ENCODE results near the gene SIPA1L3.
"Not testable (repeated sequence)": the region's sequence is repeated elsewhere in the genome, so short reads cannot be mapped to it uniquely, and the experiment has no call there.

SIPA1L3 gene

DNA sequence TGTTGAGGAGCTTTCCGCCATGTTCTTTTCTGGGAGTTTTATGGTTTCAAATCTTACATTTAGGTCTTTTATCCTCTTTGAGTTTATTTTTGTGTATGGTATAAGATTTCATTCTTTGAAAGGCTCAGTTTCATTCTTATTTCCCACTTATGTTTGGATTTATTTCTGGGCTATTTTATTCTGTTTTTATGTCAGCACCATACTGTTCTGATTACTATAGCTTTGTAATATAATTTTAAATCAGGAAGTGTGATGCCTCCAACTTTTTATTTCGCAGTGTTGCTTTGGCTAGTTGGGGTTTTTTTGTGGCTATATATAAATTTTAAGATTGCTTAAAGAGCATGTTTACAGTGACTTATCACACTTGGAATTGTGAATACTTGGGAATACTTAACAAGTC lies 135.1 kb downstream of the SIPA1L3 start:
- DNase-seq (ENCODE audit: low read depth in 2 of 2): no peak

DNA sequence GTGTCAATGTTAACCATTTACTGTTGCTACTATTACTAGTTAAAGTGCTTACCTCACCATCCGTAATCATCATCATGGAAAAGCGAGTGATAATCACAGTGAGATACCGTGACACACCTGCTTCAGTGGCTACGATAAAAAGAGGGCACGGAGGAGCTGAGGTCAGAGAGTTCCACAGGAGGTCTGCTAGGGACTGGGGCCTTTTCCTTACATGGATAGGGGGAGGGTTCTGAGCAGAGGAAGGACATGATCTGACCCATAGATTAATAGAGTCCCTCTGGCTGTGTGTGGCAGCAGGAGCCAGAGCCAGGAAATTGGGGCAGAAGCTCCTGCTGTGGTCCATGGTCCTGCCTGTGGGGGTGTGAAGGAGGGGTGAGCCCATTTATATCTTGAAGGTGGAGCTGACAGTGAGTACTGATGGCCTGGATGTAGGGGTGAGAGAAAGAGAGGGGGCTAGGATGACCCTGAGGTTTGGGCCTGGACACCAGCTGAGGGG lies 136.7 kb downstream of the SIPA1L3 start:
- no peak for DNase-seq (ENCODE audit: low read depth in 2 of 2)

DNA sequence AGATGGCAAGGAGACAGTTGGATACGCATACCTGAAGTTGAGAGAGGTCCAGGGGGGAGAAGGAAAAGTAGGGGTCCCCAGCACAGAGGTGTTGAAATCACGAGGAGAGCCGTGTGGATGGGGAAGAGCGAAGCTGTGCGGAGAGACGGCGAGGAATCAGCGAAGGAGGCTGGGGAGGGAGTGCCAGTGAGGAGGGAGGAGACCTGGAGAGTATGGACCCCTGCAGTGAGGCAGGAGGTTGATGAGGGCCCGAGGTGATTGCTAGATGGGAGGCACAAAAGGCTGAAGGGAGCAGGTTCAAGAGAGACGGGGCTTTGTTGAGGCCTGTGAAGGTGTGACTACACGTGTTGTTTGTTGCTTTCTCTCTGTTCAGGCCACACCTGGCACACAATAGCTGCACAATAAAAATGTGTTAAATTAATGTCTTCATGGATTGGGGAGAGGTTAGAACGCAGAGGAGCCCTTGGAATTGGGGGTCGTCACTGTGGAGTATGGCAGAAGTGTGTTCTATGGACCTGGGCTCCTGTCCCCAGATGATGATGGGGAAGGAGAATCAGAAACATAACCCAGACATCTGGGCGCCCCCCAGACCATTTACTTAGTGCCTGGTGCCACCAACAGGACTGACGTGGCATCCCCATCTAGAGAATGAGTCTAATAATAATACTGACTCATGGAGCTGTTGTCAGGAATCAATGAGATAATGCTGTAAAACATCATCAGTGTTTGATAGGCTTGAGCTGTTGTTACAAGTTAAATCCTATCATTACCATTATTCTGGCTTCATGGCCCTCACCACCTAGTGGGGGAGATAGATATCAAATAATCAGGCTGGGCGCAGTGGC lies 137.5 kb downstream of the SIPA1L3 start:
- DNase-seq (ENCODE audit: low read depth in 2 of 2): no peak

DNA sequence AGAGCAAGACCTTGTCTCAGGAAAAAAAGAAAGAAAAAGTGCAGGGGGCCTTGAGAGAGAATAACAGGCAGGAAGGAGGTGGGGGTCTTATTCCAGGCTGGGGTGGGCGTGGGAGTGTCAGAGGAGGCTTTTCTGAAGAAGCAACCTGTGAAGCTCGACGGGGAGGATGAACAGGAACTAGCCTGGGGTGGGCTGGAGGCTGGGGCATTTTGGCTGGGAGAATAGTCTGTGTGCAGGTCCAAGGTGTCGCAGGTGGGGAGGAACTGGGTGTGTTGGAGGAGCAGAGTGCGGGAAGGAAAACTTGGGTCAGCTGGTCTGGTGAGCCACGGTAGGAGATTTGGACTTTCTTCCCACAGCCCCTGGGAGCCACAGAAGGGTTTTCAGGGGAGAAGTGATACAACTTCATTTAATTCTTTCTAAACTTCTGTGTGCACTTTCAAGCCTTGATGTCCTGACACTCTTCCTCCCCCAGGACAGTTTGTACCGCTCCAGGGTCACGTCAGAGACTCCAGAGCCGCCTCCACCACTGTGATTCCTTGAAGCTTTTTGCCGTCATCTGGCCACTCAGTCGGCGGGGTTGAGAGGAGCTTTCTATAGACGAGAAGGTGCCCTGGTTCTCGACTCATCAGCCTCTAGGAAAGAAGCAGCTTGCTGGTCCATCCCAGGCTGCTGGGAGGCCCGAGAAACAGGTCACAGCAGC lies 138.7 kb downstream of the SIPA1L3 start:
- DNase-seq (ENCODE audit: low read depth in 2 of 2): no peak

DNA sequence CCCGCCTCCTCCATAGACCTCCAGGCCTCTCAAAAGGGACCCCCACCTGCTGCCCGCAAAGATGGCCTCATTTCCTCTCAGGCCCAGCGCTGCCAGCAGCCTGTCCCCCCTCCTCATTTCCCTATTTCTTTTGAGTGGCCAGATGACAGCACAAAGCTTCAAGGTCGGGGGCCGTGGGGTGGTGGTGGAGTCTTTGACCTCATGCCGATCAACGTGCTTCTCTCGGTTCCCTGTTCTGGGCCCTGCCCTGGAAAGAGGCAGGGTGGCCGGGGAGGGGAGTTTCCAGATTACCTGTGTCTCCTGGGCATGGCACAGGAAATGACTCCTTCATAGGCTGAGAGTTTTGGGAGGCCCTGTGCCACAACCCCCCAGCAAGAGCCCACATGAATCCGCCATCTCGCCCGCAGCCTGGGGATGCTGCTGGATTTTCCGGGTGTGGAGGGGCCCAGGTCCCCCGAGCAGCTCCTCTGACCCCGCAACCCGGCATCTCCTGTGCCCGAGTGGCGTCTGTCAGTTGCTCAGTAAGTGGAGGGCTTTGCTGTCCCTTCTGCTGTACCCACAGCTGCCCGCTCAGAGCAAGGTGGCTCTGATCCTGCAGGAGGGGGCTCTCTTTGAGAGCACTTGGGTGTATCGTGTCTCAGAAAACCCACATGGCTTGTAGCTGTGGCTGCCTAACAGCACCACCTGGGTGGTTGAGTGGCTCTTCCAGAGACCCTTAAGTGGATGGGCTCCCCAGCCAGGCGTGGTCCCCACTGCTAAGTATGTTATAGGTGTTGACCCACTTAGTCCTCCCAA lies 139.4 kb downstream of the SIPA1L3 start:
- DNase-seq (ENCODE audit: low read depth in 2 of 2): no peak

DNA sequence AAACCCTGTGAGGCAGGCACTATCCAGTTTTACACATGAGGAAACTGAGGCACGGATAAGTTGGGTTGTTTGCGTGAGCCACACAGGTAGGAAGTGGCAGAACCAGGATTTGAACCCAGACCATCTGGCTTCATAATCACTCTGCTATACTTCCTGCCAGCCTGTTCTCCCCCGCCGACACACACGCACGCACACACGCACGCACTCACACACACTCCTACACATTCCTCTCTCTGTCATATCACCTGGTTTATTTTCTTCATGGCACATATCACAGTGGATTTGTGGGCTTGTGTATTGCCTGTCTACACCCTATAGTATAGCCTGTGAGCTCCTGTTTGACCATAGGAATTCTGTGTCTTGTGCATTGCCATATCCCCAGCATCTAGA lies 140.0 kb downstream of the SIPA1L3 start:
- no peak for DNase-seq (ENCODE audit: low read depth in 2 of 2)

DNA sequence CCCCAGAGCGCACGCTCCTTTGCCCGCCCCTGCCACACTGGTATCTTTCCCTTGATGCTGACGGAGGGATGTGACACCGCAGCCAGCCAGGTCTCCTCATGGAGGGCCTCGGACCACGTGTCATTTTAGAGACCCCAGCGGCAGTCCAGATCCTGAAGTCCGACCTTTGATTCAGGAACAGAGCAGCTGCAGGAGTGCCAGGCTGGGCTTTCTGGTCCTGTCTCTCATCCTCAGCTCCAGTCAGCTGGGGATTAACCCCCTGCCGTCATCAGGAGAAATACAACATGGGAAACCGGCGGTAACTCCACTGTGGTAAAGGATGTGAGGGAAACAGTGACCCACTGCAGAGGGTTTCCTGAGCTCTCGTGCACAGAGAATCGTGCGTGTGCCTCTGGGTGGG lies 140.6 kb downstream of the SIPA1L3 start:
- no peak for DNase-seq (ENCODE audit: low read depth in 2 of 2)

DNA sequence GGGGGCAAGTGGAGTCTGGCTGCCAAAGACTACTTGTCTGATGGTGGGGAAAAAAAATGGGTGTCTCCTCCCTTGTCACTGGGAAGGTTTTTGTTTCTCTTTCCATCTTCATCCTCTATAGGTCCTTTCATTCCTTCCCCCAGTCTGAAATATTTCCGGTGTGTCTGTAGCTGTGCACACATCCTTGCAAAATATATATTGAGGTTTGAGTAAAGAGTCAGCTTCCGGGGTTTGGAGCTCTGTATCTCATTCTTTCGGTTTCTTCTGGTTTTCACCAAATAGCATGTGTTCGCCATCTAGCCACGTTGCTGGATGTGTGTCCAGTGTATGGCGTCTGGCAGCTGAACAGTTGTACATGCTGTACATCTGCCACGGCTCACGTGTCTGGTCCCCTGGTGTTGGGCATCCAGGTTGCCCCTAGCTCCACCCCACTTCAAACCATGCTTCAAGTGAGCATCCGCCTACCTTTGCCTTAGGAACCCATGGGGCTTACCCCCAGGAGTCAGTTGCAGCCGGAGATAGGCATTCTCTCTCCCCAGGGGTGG lies 142.2 kb downstream of the SIPA1L3 start:
- DNase-seq (ENCODE audit: low read depth in 2 of 2): no peak

DNA sequence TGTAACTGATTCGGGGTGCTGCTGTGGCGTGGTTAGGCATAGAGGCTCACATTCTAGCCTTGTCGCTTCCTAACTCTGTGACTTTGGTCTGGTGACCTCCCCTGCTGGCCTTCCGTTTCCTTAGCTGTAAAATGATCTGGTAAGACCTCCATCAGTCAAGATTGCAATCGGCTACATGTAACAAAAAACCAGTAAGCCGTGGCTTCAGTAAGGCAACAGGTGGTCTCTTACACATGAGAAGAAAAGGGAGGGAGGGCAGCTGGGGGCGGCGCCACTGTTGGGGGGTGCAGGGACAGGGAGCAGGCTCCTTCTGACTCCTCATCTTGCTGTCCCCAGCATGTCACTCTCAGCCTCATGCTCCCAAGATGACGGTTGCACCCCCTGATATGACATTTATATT lies 148.0 kb downstream of the SIPA1L3 start:
- no peak for DNase-seq (ENCODE audit: low read depth in 2 of 2)

DNA sequence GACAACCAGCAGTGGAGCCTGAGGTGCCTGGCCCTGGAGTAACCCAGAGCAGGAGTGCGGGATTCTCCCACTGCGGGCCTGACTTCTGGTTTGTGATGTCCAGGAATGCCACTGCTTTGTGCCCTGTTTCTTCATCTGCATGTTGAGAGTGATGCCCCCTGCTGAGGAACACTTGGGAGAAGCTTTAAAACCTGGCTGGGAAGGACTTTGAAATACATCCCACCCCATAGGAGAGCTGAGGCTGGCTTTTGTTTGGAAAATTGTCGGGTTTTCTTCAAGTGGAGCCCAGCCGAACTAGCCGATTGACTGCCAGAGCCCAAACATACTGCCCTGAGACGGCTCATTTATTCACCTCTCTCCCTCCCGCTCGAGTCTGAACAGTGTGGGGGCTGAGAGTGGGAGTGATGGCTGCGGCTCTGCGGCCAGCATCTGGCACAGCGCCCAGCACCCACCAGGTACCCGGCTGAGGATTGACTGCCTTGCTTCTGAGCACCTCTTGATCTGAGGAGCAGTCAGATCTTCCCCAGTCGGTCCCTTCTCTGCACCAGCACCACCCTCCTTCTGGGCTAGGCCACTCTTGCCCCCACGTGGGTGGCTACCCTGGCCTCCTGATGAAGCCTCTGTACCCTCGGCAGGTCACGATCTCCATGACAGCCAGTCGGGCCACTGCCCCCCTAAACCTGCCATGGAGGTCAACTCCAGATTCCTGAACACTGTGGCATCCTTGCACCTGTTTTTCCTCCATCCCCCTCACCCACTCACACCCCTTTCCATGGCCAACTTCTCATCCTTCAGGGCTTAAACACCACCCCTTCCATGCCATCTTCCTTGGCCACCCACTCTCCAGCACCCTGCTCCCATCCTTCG lies 148.9 kb downstream of the SIPA1L3 start:
- no peak for DNase-seq (ENCODE audit: low read depth in 2 of 2)

DNA sequence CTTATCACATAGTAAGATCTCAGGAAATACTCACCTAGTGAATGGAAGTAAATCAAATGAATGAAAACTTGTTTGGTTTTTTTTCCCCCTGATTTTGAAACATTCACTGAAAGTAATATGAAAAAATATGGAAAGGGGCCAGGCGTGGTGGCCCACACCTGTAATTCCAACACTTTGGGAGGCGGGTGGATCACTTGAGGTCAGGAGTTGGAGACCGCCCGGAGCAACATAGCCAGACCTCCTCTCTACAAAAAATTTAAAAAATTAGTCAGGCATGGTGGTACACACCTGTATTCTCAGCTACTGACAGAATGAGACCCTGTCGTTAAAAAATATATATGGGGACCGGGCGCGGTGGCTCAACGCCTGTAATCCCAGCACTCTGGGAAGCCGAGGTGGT lies 149.6 kb downstream of the SIPA1L3 start:
- no peak for DNase-seq (ENCODE audit: low read depth in 2 of 2)

DNA sequence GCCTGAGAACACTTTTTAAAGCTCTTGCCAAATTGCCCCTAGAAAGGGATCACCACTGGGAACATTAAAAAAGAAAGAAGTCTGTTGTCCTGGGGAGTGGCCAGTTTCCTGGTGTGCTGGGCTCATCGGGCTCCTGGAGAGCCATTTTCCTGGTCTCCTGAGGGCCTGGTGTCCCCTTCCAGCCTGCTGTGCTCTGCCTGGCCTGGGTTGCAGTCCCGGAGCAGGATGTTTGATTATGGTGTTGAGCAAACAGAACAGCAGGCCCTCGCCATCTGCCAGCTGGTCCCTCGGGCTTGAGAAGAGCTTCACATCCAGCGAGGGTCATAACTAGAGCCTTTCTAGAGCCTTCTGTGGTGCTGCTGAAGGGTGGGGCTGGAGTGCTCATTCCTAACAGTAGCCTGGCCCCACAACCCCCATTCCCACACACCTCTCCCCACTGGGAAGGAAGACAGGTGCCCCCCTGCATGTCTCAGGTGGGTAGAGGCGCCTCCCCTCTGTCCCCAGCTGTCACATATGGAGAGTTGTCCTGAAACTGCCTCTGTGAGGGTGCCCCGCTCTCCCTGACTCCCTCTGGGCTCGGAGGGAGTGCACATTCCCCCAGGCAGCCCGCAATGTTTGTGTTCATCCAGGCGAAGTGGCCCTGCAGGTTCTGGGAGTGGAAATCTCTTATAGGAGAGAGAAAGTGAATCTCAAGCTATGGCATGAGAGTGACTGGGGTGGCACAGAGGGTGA lies 151.1 kb downstream of the SIPA1L3 start:
- no peak for DNase-seq (ENCODE audit: low read depth in 2 of 2)

DNA sequence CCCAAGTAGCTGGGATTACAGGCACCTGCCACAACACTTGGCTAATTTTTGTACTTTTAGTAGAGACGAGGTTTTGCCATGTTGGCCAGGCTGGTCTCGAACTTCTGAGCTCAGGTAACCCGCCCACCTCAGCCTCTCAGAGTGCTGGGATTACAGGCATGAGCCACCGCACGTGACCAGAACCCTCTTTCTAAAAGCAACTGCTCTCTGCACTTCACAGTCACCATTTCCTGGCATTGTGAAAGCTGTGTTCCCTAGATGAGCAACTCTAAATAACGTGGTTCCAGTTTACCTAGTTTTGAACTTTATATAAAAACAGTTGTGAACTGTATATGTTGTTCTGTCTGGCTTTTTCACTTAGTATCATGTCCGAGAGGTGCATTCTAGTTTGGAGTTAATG lies 152.9 kb downstream of the SIPA1L3 start:
- DNase-seq (ENCODE audit: low read depth in 2 of 2): no peak

DNA sequence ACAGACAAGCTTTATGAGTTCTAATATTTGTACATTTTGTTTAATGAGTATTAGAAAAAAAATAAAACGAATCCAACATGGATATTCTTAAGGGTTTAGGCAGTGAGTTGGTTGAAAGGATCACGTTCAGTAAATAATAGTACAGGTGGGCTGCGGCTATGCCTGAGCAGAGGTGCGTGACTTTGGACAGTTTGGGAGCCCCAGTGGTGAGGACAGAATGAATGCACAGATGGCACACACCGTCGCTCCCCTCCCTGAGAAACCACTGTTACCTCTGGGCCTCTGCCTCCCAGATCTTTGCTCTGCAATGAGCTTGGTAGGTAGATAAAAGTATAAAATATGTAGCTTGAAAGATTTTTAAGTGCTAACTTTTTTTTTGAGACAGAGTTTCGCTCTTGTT lies 153.3 kb downstream of the SIPA1L3 start:
- DNase-seq (ENCODE audit: low read depth in 2 of 2): no peak

DNA sequence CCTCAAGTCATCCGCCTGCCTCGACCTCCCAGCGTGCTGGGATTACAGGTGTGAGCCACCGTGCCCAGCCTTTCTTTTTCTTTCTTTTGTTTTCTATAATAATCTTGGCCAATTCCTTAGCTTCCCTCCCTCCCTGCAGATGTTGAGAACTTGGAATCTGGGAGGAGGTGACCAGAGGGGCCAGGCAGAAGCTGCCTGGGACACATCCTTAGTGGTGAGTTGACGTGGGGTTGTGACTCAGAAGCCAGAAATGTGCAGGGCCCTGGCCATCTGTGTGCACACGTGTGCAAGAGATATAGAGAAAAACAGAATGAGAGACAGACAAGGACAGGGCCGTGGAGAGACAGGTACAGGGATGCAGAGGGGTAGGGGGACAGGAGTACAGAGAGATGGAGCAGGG lies 154.3 kb downstream of the SIPA1L3 start:
- DNase-seq (ENCODE audit: low read depth in 2 of 2): no peak

DNA sequence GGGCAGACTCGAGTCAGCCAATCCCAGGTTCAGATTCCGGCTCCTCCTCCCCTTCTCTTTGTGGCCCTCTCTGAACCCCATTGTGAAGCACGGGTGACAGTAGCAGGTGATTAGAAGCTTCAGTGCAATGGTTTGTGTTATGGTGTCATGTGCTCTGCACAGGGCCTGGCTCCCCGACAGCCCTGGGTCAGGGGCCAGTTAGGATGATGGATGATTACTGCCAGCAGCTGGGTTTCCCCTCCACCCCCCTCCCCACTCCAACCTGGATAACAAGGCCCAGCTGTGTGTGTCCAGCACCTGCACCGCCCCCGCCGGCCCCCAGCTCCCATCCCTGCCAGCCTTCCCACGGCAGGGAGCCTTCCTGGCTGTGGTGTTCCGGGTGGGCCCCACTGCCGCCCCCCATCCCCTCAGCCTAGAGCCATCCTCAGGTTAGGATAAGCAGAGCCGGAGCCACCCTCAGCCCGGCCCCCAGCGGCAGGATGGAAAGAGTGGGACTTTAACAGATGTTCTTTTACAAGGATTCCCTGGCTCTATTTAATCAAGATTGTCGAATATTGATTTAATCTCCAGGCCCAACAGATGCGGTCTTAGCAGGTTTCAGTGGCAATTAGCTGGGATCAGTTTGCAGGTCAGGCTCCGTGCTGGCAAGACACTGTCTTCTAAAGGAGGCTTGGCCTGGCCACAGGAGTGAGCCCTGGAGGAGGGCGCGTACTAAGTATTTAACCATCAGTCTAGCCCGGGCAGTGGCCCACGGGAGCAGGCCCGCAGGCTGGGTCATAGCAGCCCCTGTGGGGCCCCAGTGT lies 156.2 kb downstream of the SIPA1L3 start:
- no peak for DNase-seq (ENCODE audit: low read depth in 2 of 2)

DNA sequence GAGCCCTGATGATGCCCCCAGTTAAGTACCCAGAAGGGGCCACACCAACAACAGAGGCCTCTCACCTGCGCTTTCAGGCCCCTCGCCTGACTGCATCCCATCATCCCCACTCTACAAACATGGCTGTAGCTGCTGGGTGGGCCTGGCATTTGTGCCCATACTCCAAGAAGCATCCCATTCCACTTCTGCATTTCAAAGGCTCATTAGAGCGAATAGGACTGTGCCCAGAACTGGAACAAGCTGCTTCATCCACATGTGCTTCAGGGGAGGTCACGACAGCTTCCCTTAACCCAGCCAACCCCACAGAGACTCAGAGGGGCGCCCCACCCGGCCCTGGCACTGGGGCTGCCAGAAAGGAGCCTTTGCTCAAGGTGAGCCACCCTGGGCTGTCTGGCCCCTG lies 156.9 kb downstream of the SIPA1L3 start:
- no peak for DNase-seq (ENCODE audit: low read depth in 2 of 2)

DNA sequence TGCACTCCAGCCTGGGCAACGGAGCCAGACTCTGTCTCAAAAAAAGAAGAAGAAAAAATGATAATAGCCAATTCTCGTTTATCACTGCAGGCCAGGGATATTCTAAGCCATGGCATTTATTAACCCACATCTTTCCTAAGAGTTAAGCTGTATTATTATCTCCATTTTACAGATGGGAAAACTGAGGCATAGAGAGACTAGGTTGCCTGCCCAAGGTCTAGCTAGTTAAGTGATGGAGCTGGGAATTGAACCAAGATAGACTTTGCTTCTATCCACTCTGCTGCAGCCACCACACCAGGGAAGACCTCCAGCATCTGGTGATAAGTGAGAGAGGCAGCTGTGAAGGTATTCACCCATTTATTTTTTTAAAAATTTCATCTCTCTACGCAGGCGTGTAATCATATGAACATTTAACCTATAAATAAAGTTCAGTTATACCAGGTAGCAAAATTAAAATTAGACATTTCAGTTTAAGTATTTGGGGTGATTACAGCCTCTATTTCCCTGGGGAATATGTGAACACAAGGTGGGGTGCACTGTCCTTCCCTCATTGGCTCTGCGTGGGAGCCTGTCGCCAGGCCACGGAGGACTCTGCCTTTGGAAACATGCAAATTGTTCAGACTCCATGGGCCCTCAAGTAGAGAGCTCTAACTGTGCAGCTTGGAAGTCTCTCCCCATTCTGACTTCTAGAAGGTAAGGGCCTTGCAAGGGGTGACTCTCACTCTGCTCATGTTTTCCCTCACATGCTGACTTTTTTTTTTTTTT lies 157.8 kb downstream of the SIPA1L3 start:
- no peak for DNase-seq (ENCODE audit: low read depth in 2 of 2)

DNA sequence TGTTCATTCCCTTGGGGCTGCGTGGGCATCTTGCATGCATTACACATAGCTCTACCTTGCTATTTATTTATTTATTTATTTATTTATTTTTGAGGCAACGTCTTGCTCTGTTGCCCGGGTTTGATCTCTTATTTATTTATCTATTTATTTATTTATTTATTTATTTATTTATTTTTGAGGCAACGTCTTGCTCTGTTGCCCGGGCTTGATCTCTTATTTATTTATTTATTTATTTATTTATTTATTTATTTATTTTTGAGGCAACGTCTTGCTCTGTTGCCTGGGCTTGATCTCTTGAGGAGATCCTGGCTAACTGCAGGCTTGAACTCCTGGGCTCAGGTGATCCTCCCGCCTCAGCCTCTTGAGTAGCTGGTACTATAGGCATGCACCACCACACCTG lies 158.8 kb downstream of the SIPA1L3 start:
- DNase-seq (ENCODE audit: low read depth in 2 of 2): not testable (repeated sequence)
